Erythroblast (primary cell): ENCODE measurements around the gene LAMP1.
"Not testable (repeated sequence)": the region's sequence is repeated elsewhere in the genome, so short reads cannot be mapped to it uniquely, and the experiment has no call there.

ENCODE experiments used
- DNase-seq, 2 experiments: peaks; one replicate each; lab custom pipeline; 2025; lab: John Stamatoyannopoulos, UW
- GATA1 ChIP-seq: IDR thresholded peaks from 2 replicates; pipeline ENCODE4 v1.6.1; 2011; ENCODE audit warnings: low read depth, mild to moderate bottlenecking, control low read depth, low read length, moderate library complexity
- POLR2A ChIP-seq: IDR thresholded peaks from 2 replicates; pipeline ENCODE4 v1.6.1; 2011; ENCODE audit warnings: mild to moderate bottlenecking, low read length

LAMP1 gene

DNA sequence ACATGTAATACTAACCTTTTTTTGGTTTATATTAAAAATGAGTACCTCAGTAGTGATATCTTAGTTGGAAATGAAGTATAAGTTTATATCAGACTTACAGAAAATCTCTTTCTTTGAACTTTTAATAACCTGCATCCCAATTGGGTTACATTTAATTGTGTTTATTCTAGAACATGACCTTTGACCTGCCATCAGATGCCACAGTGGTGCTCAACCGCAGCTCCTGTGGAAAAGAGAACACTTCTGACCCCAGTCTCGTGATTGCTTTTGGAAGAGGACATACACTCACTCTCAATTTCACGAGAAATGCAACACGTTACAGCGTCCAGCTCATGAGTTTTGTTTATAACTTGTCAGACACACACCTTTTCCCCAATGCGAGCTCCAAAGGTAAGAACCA lies 12.4 kb downstream of the LAMP1 start:
- no peak for TF ChIP-seq POLR2A
- TF ChIP-seq GATA1 = no peak
- DNase-seq = no peak

DNA sequence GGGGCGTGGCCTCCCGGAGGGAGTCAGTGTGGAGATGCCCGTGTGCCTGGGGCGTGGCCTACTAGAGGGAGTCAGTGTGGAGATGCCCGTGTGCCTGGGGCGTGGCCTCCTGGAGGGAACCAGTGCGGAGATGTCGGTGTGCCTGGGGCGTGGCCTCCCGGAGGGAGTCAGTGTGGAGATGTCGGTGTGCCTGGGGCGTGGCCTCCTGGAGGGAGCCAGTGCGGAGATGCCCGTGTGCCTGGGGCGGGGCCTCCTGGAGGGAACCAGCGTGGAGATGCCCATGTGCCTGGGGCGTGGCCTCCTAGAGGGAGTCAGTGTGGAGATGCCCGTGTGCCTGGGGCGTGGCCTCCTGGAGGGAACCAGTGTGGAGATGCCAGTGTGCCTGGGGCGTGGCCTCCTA lies 17.1 kb downstream of the LAMP1 start:
- DNase-seq = not testable (repeated sequence)

DNA sequence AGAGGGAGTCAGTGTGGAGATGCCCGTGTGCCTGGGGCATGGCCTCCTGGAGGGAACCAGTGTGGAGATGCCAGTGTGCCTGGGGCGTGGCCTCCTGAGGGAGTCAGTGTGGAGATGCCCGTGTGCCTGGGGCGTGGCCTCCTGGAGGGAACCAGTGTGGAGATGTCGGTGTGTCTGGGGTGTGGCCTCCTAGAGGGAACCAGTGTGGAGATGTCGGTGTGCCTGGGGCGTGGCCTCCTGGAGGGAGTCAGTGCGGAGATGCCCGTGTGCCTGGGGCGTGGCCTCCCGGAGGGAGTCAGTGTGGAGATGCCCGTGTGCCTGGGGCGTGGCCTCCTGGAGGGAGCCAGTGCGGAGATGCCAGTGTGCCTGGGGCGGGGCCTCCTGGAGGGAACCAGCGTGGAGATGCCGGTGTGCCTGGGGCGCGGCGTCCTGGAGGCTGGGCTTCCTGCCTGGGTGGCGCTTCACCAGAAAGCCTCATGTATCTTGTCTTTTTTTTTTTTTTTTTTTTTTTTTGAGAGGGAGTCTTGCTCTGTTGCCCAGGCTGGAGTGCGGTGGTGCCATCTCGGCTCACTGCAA lies 17.9 kb downstream of the LAMP1 start:
- DNase-seq = not testable (repeated sequence)

DNA sequence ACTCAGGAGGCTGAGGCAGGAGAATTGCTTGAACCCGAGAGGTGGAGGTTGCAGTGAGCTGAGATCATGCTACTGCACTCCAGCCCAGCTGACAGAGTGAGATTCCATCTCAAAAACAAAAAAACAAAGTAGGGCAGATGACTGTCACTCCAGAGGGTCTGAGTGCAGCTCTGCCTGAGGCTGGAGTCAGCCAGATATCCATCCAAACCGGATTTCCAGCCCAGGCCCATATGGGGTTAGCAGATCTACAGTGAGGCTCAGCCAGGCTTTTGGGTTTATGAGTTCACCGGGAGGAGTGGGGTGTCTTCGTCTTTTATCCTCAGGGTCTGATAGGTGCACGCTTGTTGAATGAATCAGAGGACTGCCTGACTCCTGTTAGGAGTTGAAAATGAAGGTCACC lies 19.0 kb downstream of the LAMP1 start:
- TF ChIP-seq GATA1 = no peak
- no peak for TF ChIP-seq POLR2A
- no peak for DNase-seq

DNA sequence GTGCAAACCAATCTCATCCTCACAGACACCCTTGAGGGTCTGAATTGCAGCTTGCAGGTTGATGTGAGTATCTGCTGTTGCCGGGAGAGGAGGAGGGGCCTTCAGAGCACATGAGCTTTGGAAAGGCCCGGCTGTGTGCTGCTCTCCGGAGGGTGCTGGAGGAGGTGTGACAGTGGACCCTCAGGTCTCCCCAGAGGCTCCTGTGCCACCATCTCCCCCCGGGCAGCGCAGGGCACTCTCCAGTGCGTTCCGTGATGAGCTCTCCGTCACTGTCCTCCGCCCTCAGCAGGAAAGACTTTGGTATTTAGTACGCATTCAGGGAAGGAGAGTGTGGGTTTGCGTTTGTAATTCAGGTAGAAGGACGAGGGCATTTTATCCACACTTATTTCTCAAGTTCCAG lies 20.0 kb downstream of the LAMP1 start:
- TF ChIP-seq GATA1 (no peak), POLR2A (no peak)

DNA sequence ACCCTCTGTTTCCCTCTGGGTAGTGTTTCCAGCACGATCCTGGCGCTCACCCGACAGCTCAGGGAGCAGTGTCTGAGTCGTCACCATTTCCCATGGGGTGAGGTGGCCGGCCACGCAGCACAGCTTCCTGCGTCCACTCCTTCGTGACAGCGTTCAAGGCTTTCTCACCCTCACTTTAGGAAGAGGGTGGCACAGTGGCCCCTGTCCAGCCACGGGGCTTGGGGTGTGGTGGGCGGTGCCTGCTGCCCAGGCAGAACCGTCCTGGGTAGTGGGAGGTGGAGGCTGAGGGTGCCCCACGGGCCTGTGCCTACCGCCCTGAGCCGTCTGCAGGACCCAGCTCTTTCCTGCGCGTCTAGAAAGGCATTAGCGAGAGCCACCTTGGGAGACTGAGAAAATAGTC lies 21.9 kb downstream of the LAMP1 start:
- DNase-seq = no peak
- no peak for TF ChIP-seq POLR2A
- no peak for TF ChIP-seq GATA1

More for the DNA sequence above, 20.0 kb downstream of the LAMP1 start:
- no peak for DNase-seq

DNA sequence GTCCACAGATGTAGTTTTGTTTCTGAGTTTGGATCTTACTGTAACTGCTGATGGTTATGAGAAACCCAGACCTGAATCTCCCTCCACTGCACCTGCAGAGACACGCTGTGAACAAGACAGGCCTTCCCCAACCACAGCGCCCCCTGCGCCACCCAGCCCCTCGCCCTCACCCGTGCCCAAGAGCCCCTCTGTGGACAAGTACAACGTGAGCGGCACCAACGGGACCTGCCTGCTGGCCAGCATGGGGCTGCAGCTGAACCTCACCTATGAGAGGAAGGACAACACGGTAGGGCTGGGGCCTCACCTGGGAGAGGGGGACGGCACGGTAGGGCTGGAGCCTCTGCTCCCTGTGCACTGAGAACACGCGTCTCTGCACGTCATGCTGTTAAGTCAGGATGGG lies 22.3 kb downstream of the LAMP1 start:
- DNase-seq = no peak
- TF ChIP-seq POLR2A (no peak), GATA1 (no peak)

DNA sequence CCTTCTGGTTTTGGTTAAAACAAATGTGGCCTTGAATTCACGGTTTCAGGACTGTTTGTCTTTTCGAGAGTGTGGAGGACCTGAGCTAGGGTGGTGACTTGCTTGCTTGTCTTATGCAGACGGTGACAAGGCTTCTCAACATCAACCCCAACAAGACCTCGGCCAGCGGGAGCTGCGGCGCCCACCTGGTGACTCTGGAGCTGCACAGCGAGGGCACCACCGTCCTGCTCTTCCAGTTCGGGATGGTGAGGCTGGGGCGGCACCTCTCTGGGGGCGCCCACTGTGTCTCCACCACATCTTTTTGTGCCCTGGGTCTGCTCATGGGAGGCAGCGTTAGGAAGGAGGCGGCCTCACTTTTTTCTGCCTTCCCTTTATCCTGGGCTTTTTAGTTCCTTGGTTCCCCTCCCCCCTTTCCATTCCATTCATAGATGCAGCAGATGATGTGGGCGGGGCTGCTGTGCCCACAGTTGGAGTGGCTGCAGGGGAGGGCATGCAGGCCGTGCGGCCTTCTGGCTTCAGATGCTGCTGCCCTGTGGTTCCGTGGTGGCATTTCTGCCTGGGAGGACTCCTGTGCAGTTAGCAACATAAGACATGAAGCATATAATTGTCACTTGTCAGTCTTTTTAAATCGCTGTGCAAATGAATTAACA lies 23.3 kb downstream of the LAMP1 start:
- DNase-seq = no peak
- TF ChIP-seq GATA1 (no peak), POLR2A (no peak)

DNA sequence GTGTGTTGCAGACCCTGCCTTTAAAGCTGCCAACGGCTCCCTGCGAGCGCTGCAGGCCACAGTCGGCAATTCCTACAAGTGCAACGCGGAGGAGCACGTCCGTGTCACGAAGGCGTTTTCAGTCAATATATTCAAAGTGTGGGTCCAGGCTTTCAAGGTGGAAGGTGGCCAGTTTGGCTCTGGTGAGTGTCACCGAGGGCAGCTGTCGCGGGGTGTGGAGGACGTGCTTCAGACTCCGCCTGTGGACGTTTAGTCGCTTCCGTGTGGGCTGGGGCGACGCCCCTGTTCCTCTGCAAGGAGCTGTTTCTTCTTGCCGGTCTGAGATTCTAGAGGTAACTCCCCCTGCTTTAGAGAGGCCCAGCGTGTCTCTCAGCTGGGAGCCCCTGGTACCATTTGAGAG lies 24.5 kb downstream of the LAMP1 start:
- no peak for TF ChIP-seq POLR2A
- TF ChIP-seq GATA1 = no peak

DNA sequence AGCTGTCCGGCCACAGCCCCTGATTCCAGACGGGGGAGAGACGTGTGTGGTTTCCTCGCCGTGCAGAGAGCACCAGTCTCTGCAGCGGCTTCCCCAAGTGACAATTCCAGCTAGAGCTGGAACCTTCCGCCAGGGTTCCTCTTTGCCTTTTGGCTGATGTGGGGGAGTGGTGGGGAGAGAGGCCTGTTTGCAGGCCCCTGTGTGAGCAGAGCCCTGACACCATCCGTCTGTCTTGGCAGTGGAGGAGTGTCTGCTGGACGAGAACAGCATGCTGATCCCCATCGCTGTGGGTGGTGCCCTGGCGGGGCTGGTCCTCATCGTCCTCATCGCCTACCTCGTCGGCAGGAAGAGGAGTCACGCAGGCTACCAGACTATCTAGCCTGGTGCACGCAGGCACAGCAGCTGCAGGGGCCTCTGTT lies 25.0 kb downstream of the LAMP1 start:
- DNase-seq = no peak
- TF ChIP-seq GATA1 = no peak
- no peak for TF ChIP-seq POLR2A

More for the DNA sequence above, 24.5 kb downstream of the LAMP1 start:
- DNase-seq = no peak

DNA sequence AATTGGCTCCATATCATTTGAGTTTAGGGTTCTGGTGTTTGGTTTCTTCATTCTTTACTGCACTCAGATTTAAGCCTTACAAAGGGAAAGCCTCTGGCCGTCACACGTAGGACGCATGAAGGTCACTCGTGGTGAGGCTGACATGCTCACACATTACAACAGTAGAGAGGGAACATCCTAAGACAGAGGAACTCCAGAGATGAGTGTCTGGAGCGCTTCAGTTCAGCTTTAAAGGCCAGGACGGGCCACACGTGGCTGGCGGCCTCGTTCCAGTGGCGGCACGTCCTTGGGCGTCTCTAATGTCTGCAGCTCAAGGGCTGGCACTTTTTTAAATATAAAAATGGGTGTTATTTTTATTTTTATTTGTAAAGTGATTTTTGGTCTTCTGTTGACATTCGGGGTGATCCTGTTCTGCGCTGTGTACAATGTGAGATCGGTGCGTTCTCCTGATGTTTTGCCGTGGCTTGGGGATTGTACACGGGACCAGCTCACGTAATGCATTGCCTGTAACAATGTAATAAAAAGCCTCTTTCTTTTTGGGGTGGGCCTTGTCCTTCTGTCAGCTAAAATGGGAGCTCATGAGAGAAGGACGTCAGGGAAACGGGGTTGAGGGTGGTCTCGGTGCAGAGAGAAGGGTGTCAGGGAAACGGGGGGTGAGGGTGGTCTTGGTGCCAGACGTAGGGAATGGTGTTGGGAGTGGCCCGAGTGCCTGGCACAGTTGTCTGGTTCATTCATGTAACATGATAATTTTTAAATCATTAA lies 26.0 kb downstream of the LAMP1 start:
- no peak for DNase-seq
- TF ChIP-seq GATA1 (no peak), POLR2A (no peak)

DNA sequence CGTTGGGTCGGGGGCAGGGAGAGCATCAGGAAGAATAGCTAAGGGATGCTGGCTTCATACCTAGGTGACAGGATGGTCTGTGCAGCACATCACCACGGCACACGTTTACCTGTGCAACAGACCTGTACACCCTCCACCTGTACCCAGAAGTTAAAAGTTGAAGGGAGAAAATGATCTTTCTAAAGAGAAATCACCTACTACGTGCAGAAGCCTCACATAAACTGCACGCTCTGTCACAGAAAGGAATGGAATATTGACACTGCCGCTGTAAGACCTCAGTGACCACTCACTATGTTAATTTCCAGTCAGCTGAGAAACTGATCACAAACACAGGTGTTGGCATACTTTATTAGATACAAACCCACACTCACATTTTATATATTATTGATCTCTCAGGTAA lies 26.8 kb downstream of the LAMP1 start:
- TF ChIP-seq POLR2A (no peak), GATA1 (no peak)
- DNase-seq = no peak

DNA sequence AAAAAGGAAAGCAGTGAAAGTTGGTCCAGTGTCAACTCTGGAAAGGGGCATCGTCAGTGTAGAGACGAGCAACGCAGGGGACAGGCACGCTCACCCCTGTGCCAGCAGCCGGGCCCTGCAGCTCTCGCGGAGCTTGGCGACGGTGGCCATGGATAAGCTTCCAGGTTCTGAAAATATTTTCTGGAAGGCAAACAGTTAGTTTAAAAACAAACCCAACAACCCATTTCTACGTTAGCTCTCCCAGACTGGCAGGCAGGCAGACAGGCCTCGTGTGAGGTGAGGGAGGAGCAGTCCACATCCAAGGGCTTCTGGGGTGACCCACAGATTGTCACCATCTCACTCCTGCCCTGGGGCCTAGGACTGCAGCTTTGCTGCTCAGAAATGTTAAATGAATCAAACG lies 27.4 kb downstream of the LAMP1 start:
- no peak for DNase-seq
- TF ChIP-seq POLR2A = no peak
- no peak for TF ChIP-seq GATA1

DNA sequence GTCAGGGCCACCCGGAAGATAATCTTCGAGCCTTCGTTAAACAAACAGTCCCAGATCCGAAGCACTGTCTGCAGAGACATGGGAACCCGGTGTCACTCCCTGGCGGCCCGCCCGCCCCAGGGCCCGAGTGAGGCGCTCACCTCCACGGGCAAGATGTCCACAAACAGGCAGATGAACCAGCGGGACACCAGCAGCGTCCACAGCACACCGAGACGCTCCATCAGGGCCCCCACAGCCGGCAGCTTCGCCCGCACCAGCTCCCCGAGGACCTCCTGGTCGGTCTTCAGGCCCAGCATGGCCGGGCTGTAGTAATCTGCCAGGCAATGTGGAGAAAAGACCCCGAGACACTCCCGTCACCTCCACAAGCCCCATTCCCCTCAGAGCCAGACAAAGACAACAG lies 28.7 kb downstream of the LAMP1 start:
- no peak for DNase-seq
- TF ChIP-seq GATA1 = no peak
- TF ChIP-seq POLR2A = no peak

DNA sequence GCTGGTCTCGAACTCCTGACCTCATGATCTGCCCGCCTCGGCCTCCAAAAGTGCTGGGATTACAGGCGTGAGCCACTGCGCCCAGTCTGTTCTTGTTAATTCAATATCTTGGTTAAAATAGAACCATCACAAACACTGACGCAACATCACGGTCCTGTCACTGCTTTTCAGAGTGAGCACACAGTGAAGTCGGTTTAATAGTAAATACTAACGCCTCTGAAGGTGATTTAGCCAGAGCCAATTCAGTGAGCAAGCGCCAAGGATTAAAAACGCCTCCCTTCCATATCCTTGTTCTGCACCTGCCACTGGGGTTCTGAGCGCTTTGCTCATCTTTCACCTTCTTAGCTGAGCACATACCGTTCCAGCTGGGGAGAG lies 30.3 kb downstream of the LAMP1 start:
- TF ChIP-seq POLR2A (no peak), GATA1 (no peak)

More for the DNA sequence above, 30.3 kb downstream of the LAMP1 start:
- DNase-seq = no peak
